GM23338 (cell line): ENCODE results near the gene USP30.

Experiments
- EZH2 ChIP-seq: fragments of 200-600 bp; sonication (generic); IDR thresholded peaks from one replicate; pipeline ENCODE4 v1.8.0; 2017; ENCODE audit warnings: antibody characterized with exemption, mild to moderate bottlenecking, low read depth; ENCODE audit not compliant: unreplicated experiment
- STAT1 ChIP-seq: IDR thresholded peaks from one replicate; pipeline ENCODE4 v1.6.1; 2016; ENCODE audit warnings: antibody characterized with exemption; ENCODE audit not compliant: unreplicated experiment
- TF ChIP-seq, protein P1 (sequence below), 2 experiments: fragments of 200-600 bp in 1 of 2; sonication (generic) in 1 of 2; conservative IDR thresholded peaks; 2 replicates each; pipeline versions ENCODE4 v1.5.1 to v1.6.1; 2016 to 2017; ENCODE audit warnings: antibody characterized with exemption in 2 of 2, low read depth in 2 of 2, mild to moderate bottlenecking in 2 of 2, moderate library complexity in 1 of 2
- TF ChIP-seq, protein P2 (sequence below): IDR thresholded peaks from 2 replicates; pipeline ENCODE4 v1.6.1; 2016; ENCODE audit warnings: antibody characterized with exemption

GRCh38 chr12:109102491-109102890, 50.1 kb downstream of the USP30 start:
- TF ChIP-seq, protein P1, sequence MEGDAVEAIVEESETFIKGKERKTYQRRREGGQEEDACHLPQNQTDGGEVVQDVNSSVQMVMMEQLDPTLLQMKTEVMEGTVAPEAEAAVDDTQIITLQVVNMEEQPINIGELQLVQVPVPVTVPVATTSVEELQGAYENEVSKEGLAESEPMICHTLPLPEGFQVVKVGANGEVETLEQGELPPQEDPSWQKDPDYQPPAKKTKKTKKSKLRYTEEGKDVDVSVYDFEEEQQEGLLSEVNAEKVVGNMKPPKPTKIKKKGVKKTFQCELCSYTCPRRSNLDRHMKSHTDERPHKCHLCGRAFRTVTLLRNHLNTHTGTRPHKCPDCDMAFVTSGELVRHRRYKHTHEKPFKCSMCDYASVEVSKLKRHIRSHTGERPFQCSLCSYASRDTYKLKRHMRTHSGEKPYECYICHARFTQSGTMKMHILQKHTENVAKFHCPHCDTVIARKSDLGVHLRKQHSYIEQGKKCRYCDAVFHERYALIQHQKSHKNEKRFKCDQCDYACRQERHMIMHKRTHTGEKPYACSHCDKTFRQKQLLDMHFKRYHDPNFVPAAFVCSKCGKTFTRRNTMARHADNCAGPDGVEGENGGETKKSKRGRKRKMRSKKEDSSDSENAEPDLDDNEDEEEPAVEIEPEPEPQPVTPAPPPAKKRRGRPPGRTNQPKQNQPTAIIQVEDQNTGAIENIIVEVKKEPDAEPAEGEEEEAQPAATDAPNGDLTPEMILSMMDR (conservative IDR thresholded peaks at IDR 0.05; ENCODE audit: low read depth in 2 of 2): no peak
- TF ChIP-seq EZH2: no peak
- TF ChIP-seq, protein P2, sequence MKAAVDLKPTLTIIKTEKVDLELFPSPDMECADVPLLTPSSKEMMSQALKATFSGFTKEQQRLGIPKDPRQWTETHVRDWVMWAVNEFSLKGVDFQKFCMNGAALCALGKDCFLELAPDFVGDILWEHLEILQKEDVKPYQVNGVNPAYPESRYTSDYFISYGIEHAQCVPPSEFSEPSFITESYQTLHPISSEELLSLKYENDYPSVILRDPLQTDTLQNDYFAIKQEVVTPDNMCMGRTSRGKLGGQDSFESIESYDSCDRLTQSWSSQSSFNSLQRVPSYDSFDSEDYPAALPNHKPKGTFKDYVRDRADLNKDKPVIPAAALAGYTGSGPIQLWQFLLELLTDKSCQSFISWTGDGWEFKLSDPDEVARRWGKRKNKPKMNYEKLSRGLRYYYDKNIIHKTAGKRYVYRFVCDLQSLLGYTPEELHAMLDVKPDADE: no peak
- TF ChIP-seq STAT1: no peak
